H1 (cell line): ENCODE measurements around the gene MAGI2. TPM values are rescaled to one million over a fixed set of nuclear protein-coding genes. Genes with fewer than 3 reads are reported as not detected.
A peak's percentile ranks its signal among the peaks of the same experiment; 100 is the strongest.

Source experiments
- CTCF ChIA-PET: fragments of 300-600 bp; sonication (Branson Sonifier 250); formaldehyde crosslinking; loops from one replicate; lab custom pipeline; 2021; ENCODE audit not compliant: partially characterized antibody; lab: Charles Lee
- POLR2A ChIA-PET: fragments of 300-600 bp; sonication (Branson Sonifier 250); formaldehyde crosslinking; loops from one replicate; lab custom pipeline; 2021; ENCODE audit warnings: inconsistent platforms; ENCODE audit not compliant: partially characterized antibody; lab: Charles Lee
- DNase-seq, 2 experiments: peaks; one replicate each; pipeline versions ENCODE4 v3.0.0 to v3.0.0-alpha.2; 2010 to 2022; ENCODE audit warnings: low spot score in 2 of 2, low read depth in 1 of 2, mixed read lengths in 1 of 2
- FAIRE-seq: peaks from 2 replicates; lab custom pipeline; 2011; peaks lifted over from hg19 to GRCh38; lab: Jason Lieb, UNC
- H2AFZ ChIP-seq: 2 replicates; pipeline ENCODE4 v1.8.1; 2012; ENCODE audit warnings: low read length, inconsistent platforms
- H2AK5ac ChIP-seq: 2 replicates; pipeline ENCODE4 v1.6.1; 2013; ENCODE audit warnings: low read depth, low read length
- H2BK120ac ChIP-seq: replicated peaks from 2 replicates; pipeline ENCODE3; 2013; ENCODE audit warnings: low read depth, low read length, inconsistent platforms
- H2BK12ac ChIP-seq: 2 replicates; pipeline ENCODE4 v1.6.1; 2013; ENCODE audit warnings: low read depth, low read length
- H2BK15ac ChIP-seq: 2 replicates; pipeline ENCODE4 v1.6.1; 2013; ENCODE audit warnings: low read length
- H2BK20ac ChIP-seq: 2 replicates; pipeline ENCODE4 v1.6.1; 2013; ENCODE audit warnings: low read length
- H2BK5ac ChIP-seq: 2 replicates; pipeline ENCODE4 v1.6.1; 2013; ENCODE audit warnings: low read depth, low read length
- H3K14ac ChIP-seq: 2 replicates; pipeline ENCODE4 v1.6.1; 2013; ENCODE audit warnings: inconsistent platforms; ENCODE audit not compliant: insufficient read length
- H3K18ac ChIP-seq: 2 replicates; pipeline ENCODE4 v1.6.1; 2013; ENCODE audit warnings: low read length; ENCODE audit errors: extremely low read depth
- H3K23ac ChIP-seq: 2 replicates; pipeline ENCODE4 v1.6.1; 2013; ENCODE audit warnings: inconsistent platforms; ENCODE audit not compliant: insufficient read length
- H3K23me2 ChIP-seq: 2 replicates; pipeline ENCODE4 v1.6.1; 2013; ENCODE audit warnings: low read depth, low read length
- H3K27ac ChIP-seq: 2 replicates; pipeline ENCODE4 v1.6.1; 2011; ENCODE audit warnings: low read depth, low read length, inconsistent platforms
- H3K27me3 ChIP-seq, 4 experiments: replicated peaks in 1 of 4; 1 replicate in 1 of 4; 2 replicates in 3 of 4; pipeline versions ENCODE4 v1.6.1 to v1.8.1; 2011 to 2013; ENCODE audit warnings: low read length in 3 of 4, mild to moderate bottlenecking in 3 of 4, inconsistent platforms in 2 of 4, mixed read lengths in 2 of 4, moderate library complexity in 1 of 4; ENCODE audit not compliant: control insufficient read depth in 3 of 4, insufficient read depth in 3 of 4; ENCODE audit errors: extremely low read depth in 1 of 4
- H3K36me3 ChIP-seq, 4 experiments: 2 replicates each; pipeline versions ENCODE4 v1.6.1 to v1.8.1; 2011 to 2013; ENCODE audit warnings: mild to moderate bottlenecking in 4 of 4, low read length in 3 of 4, moderate library complexity in 2 of 4, control low read depth in 1 of 4, inconsistent platforms in 1 of 4; ENCODE audit not compliant: insufficient read depth in 4 of 4, control insufficient read depth in 2 of 4
- H3K4ac ChIP-seq: replicated peaks from 2 replicates; pipeline ENCODE3; 2013; ENCODE audit warnings: low read length, low read depth, mixed read lengths, inconsistent platforms; ENCODE audit not compliant: insufficient read length
- H3K4me1 ChIP-seq, 4 experiments: replicated peaks in 1 of 4; 1 replicate in 1 of 4; 2 replicates in 3 of 4; pipeline versions ENCODE4 v1.6.1 to v1.8.1; 2011 to 2013; ENCODE audit warnings: low read length in 3 of 4, inconsistent platforms in 2 of 4, mixed read lengths in 1 of 4; ENCODE audit not compliant: insufficient read depth in 4 of 4, control insufficient read depth in 3 of 4
- H3K4me2 ChIP-seq, 2 experiments: 2 replicates each; pipeline versions ENCODE4 v1.6.1 to v1.8.1; 2011 to 2013; ENCODE audit warnings: low read depth in 2 of 2, low read length in 2 of 2, control low read depth in 1 of 2, inconsistent platforms in 1 of 2, mild to moderate bottlenecking in 1 of 2; ENCODE audit not compliant: insufficient read depth in 1 of 2
- H3K4me3 ChIP-seq, 4 experiments: fragments of 200-600, 300-600 bp in 1 of 4; sonication (generic), shearing (Covaris generic), sonication (Bioruptor Twin) in 1 of 4; 2 replicates each; pipeline versions ENCODE4 v1.5.1 to v1.8.1; 2011 to 2016; ENCODE audit warnings: low read length in 4 of 4, low read depth in 3 of 4, control low read depth in 2 of 4, inconsistent platforms in 2 of 4, mild to moderate bottlenecking in 2 of 4, mixed read lengths in 1 of 4, moderate library complexity in 1 of 4; ENCODE audit not compliant: insufficient read depth in 2 of 4; ENCODE audit errors: extremely low read depth in 1 of 4
- H3K56ac ChIP-seq: replicated peaks from 2 replicates; pipeline ENCODE3; 2013; ENCODE audit warnings: low read depth, mild to moderate bottlenecking, mixed read lengths, low read length, inconsistent platforms; ENCODE audit not compliant: insufficient read length
- H3K79me1 ChIP-seq: 2 replicates; pipeline ENCODE4 v1.6.1; 2013; ENCODE audit warnings: low read depth, low read length, control low read depth
- H3K79me2 ChIP-seq, 2 experiments: 2 replicates each; pipeline versions ENCODE4 v1.6.1 to v1.8.1; 2012 to 2013; ENCODE audit warnings: low read length in 2 of 2, mild to moderate bottlenecking in 2 of 2, inconsistent platforms in 1 of 2; ENCODE audit not compliant: insufficient read depth in 2 of 2, control insufficient read depth in 1 of 2
- H3K9ac ChIP-seq, 4 experiments: replicated peaks in 1 of 4; 1 replicate in 1 of 4; 2 replicates in 3 of 4; pipeline versions ENCODE4 v1.6.1 to v1.8.1; 2011 to 2013; ENCODE audit warnings: low read depth in 3 of 4, low read length in 3 of 4, control low read depth in 2 of 4, mild to moderate bottlenecking in 2 of 4, moderate library complexity in 2 of 4, inconsistent platforms in 1 of 4; ENCODE audit errors: extremely low read depth in 1 of 4
- H3K9me3 ChIP-seq, 2 experiments: 2 replicates each; pipeline versions ENCODE4 v1.6.1 to v1.8.1; 2012 to 2013; ENCODE audit warnings: mild to moderate bottlenecking in 2 of 2, moderate library complexity in 2 of 2, control low read depth in 1 of 2, inconsistent platforms in 1 of 2, low read depth in 1 of 2, low read length in 1 of 2, mixed read lengths in 1 of 2; ENCODE audit not compliant: insufficient read depth in 2 of 2
- H4K20me1 ChIP-seq, 2 experiments: replicated peaks in 1 of 2; 2 replicates each; pipeline versions ENCODE3 to v1.8.1; 2011 to 2013; ENCODE audit warnings: inconsistent platforms in 2 of 2, low read length in 2 of 2, mild to moderate bottlenecking in 1 of 2; ENCODE audit not compliant: insufficient read depth in 2 of 2, control insufficient read depth in 1 of 2
- H4K5ac ChIP-seq: 2 replicates; pipeline ENCODE4 v1.6.1; 2013; ENCODE audit warnings: low read length, low read depth, mixed read lengths, inconsistent platforms; ENCODE audit not compliant: insufficient read length
- H4K8ac ChIP-seq: 2 replicates; pipeline ENCODE4 v1.8.0; 2013; ENCODE audit warnings: mild to moderate bottlenecking, moderate library complexity, low read length, inconsistent platforms; ENCODE audit not compliant: insufficient read depth; ENCODE audit errors: extremely low read depth
- H4K91ac ChIP-seq: replicated peaks from 2 replicates; pipeline ENCODE3; 2013; ENCODE audit warnings: low read length, mixed read lengths, inconsistent platforms; ENCODE audit not compliant: insufficient read length
- BACH1 ChIP-seq: IDR thresholded peaks from 2 replicates; pipeline ENCODE4 v1.6.1; 2012; ENCODE audit warnings: low read length, improper control_type of control experiment
- CTCF ChIP-seq, 3 experiments: IDR thresholded peaks; 1 replicate in 2 of 3; 2 replicates in 1 of 3; pipeline versions ENCODE4 v1.5.1 to v1.6.1; 2011; ENCODE audit warnings: low read length in 3 of 3, mild to moderate bottlenecking in 3 of 3, inconsistent platforms in 2 of 3, low read depth in 1 of 3, moderate library complexity in 1 of 3; ENCODE audit not compliant: insufficient read depth in 1 of 3; ENCODE audit errors: control extremely low read depth in 1 of 3
- HDAC2 ChIP-seq, 2 experiments: fragments of 300-600 bp in 1 of 2; sonication (generic) in 1 of 2; IDR thresholded peaks; 2 replicates each; pipeline ENCODE4 v1.6.1; 2011 to 2012; ENCODE audit warnings: low read depth in 2 of 2, low read length in 2 of 2, mild to moderate bottlenecking in 2 of 2, moderate library complexity in 2 of 2, borderline replicate concordance in 1 of 2, inconsistent platforms in 1 of 2
- MAFK ChIP-seq: IDR thresholded peaks from 2 replicates; pipeline ENCODE4 v1.6.1; 2012; ENCODE audit warnings: low read depth, mild to moderate bottlenecking, improper control_type of control experiment, low read length
- RFX5 ChIP-seq: IDR thresholded peaks from 2 replicates; pipeline ENCODE4 v1.6.1; 2011; ENCODE audit warnings: low read depth, low read length, improper control_type of control experiment, borderline replicate concordance
- SIRT6 ChIP-seq: IDR thresholded peaks from one replicate; pipeline ENCODE4 v1.7.1; 2012; ENCODE audit warnings: low read length, inconsistent platforms
- YY1 ChIP-seq: IDR thresholded peaks from 2 replicates; pipeline ENCODE4 v1.6.1; 2011; ENCODE audit warnings: low read depth, mild to moderate bottlenecking, low read length
- WGBS, 2 experiments: shearing (Covaris generic) in 1 of 2; methylation state at CpG; one replicate each; pipeline versions ENCODE4 v1.1.6 to v1.1.7; 2013 to 2015; ENCODE audit warnings: low lambda C conversion rate in 2 of 2, mixed read lengths in 2 of 2, inconsistent platforms in 1 of 2, low coverage in 1 of 2, missing lambda C conversion rate in 1 of 2; ENCODE audit not compliant: insufficient replicate concordance in 2 of 2, insufficient coverage in 1 of 2, insufficient read length in 1 of 2; ENCODE audit errors: extremely low coverage in 1 of 2, missing lambda C conversion rate in 1 of 2; 5-methylcytosine and 5-hydroxymethylcytosine counted together
- polyA plus RNA-seq, 7 experiments: library from polyadenylated mRNA; depleted of rRNA in 3 of 7; stranded (reverse) in 5 of 7; unstranded in 2 of 7; fragments of >200 nt in 5 of 7; fragments of 200-250 nt in 2 of 7; gene quantifications; 1 replicate in 5 of 7; 2 replicates in 1 of 7; 4 replicates in 1 of 7; pipeline versions ENCODE4 v1.2.1 to v1.2.3, GENCODE V29; 2011 to 2013; ENCODE audit warnings: missing spikeins in 2 of 7, mixed read lengths in 2 of 7
- total RNA-seq: library from RNA; stranded (reverse); fragmentation: NEBNext Ultra II Directional; extraction: Animal tissue kit (Norgen Biotek cat#: 25700); gene quantifications from 2 replicates; pipeline ENCODE4 v1.2.1, GENCODE V29; 2021

Gene MAGI2
- total and polyA plus RNA-seq, 2 of the 8 experiments (the other 6 are each of a cell fraction or from before 2014, with no cell fraction given), result 6.0 to 27.3 TPM

DNA sequence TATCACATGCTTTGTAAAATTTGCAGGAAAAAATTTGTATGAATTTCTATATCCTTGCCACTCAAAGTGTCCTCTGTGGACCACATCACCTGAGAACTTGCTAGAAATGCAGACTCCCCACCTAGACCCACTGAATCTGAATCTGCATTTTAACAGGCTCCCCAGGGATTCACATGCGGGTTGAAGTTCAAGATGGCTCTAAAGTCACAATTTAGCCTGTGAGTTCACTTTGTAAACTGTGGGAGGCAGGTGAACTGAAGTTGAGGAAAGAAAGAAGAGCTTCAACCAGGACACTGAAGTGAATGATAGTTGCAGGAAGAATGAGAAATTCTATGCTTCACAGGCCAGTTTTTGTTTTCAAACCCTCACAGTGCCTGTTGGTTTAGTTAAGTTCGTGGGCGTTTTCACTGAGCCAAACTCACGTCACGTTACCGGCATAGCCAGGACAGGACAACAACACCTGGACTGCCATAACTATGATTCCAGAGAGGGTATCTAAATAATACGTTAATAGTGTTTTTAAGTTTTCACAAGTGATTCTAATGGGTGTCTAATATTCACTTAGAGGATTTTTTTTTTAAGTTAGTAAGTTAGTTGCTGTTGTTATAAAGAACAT lies 1414.9 kb downstream of the MAGI2 start:
- Histone ChIP-seq H4K5ac (peak overlapping the region; percentile 15), H3K4me1 (peaks cover 3 to 20% (median 13%) of the 10 kb centered on the region in 4 experiments; a peak in 5 of 7 replicates), H2BK20ac (no peak overlapping the region; the same call in 1 of the 2 replicates), H3K23me2 (peaks cover 2% of the 10 kb centered on the region; the same call in 1 of the 2 replicates), H3K4ac (no peak overlapping the region), H3K18ac (peak overlapping the region; percentile 48), H3K79me1 (no peaks in the 10 kb centered on the region), H3K56ac (no peak overlapping the region), H3K36me3 (no peaks in the 10 kb centered on the region), H3K23ac (no peak overlapping the region), H3K14ac (no peak overlapping the region), H3K4me3 (no peak overlapping the region; a peak in 1 of 8 replicates), H3K9ac (no peak overlapping the region), H4K8ac (no peak overlapping the region), H2BK15ac (no peak overlapping the region), H3K27ac (no peak overlapping the region), H2BK12ac (no peak overlapping the region), H3K27me3 (no peaks in the 10 kb centered on the region), H4K91ac (no peak overlapping the region), H3K79me2 (no peaks in the 10 kb centered on the region), H2AK5ac (no peak overlapping the region), H4K20me1 (no peaks in the 10 kb centered on the region), H2BK120ac (peak overlapping the region; percentile 47), H2AFZ (no peak overlapping the region), H2BK5ac (peak overlapping the region; percentile 75; the same call in 1 of the 2 replicates), H3K4me2 (peak overlapping the region; percentile 33 to 41; a peak in 2 of 4 replicates), H3K9me3 (no peaks in the 10 kb centered on the region)
- peak; percentile 62 for FAIRE-seq
- CTCF ChIA-PET, result interaction anchor here (0.6 to 6.5 kb wide), 8 partner anchors 9 to 98 kb away, joined by 3 to 73 read pairs (median 7); no protein-coding TSS in a partner anchor
- POLR2A ChIA-PET, result interaction anchor here (0.7 to 0.8 kb wide), 2 partner anchors 21 to 122 kb away, joined by 3 to 4 read pairs; no protein-coding TSS in a partner anchor
- DNase-seq, result no peak
- TF ChIP-seq CTCF (IDR thresholded peaks at IDR 0.05; ENCODE audit: control extremely low read depth in 1 of 3, insufficient read depth in 1 of 3, low read depth in 1 of 3, low read length in 3 of 3) (0 out of 4 replicates have a peak, but pooled peaks of 1 of the 3 experiments have one; percentile 6), BACH1 (0 out of 2 replicates have a peak, but pooled peaks have one; percentile 11), MAFK (no peak), SIRT6 (no peak), HDAC2 (IDR thresholded peaks at IDR 0.05; ENCODE audit: borderline replicate concordance in 1 of 2, low read depth in 2 of 2, low read length in 2 of 2) (0 out of 4 replicates have a peak, but pooled peaks of 1 of the 2 experiments have one; percentile 68), YY1 (peak; percentile 58), RFX5 (no peak)
- 49% methylated on average over 7 of the region's 7 CpGs; no CpG with 5 or more reads in 1 of the 2 experiments for WGBS, 2 experiments
